GM19351 (cell line): ENCODE results near the gene CCDC85B.
"Not testable (repeated sequence)": the region's sequence is repeated elsewhere in the genome, so short reads cannot be mapped to it uniquely, and the experiment has no call there.

Source experiments
- ATAC-seq: cut with Tn5 transposase; IDR thresholded peaks from one replicate; pipeline ENCODE4 v1.9.1; 2021; ENCODE audit warnings: mild to moderate bottlenecking, moderate library complexity; ENCODE audit not compliant: unreplicated experiment

The CCDC85B gene

DNA sequence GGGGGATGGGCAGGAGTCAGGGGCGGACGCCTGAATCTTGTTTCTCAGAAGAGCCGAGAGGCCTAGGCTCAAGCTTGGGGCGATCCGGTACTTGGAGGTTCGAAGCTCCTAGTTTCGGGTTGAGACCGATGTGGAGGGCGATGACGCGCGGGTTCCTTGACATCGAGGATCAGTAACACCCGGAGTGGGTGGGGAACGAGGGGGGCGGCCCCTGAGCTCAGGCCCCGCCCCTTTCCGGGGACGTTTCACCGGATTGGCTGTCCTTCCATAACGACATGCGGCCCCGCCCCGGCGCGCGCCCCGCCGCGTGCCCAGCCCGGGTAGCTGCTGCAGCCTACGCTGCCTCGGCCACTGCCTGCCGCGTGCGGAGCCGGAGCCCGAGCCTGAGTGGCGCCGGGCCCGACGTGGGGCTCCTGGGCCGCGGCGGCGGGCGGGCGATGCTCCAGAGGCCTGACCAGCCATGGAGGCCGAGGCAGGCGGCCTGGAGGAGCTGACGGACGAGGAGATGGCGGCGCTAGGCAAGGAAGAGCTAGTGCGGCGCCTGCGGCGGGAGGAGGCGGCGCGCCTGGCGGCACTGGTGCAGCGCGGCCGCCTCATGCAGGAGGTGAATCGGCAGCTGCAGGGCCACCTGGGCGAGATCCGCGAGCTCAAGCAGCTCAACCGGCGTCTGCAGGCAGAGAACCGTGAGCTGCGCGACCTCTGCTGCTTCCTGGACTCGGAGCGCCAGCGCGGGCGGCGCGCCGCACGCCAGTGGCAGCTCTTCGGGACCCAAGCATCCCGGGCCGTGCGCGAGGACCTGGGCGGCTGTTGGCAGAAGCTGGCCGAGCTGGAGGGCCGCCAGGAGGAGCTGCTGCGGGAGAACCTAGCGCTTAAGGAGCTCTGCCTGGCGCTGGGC lies at the start of gene CCDC85B:
Gene CCDC85B (plus strand): TSS at position 350 of the 895 bp plus-strand sequence. CDS start 111 bp downstream, at position 461.
- ATAC-seq = no peak

DNA sequence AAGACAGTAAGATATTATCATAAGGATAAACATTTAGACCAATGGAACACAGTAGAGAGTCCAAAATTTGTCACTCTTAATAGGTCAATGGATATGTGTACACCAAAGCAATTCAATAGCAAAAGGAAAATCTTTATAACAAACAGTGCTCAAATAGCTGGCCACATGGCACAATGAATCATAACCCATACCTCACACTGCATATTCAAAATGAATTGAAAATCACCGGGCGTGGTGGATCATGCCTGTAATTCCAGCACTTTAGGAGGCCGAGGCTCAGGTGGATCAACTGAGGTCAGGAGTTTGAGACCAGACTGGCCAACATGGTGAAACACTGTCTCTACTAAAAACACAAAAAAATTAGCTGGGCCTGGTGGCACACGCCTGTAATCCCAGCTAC lies 48.3 kb upstream of the CCDC85B start:
- ATAC-seq = no peak

DNA sequence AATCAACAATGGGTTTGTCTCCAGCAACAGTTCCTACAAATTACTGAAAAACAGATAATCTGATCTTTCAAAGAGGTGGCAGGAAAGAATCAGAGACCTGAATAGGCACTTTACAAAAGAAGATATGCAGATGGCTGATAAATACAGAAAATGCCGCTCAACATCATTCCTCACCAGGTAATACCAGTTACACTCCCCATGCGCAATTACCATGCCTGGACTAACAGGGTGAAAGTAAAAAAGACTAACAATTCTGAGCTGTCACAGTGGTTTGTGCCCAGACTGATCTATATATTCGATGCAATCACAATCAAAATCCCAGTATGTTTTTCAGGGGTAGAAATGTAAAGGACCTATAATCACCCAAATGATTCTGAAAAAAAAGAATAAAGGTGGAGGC lies 46.7 kb upstream of the CCDC85B start:
- no peak for ATAC-seq

DNA sequence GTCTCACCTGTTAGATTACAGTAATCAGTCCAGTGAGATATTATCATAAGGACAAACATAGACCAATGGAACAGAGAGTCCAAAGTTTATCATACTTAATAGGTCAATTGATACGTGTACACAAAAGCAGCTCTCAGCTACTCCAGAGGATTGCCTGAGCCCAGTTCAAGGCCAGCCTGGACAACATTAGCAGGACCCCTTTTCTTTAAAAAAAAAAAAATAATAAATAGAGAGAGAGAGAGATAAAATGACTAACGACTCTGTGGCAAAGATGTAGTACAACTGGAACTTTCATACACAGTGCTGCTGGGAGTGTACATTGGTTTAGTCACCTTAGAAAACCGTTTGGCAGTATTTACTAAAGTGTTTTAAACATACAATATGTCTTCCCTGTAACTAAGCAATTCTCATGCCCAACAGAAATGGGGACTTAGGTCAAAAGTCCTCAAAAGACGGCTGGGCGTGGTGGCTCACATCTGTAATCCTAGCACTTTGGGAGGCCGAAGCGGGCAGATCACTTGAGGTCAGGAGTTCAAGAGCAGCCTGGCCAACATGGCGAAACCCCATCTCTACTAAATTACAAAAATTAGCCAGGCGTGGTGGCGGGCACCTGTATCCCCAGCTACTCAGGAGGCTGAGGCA lies 46.1 kb upstream of the CCDC85B start:
- ATAC-seq = no peak

DNA sequence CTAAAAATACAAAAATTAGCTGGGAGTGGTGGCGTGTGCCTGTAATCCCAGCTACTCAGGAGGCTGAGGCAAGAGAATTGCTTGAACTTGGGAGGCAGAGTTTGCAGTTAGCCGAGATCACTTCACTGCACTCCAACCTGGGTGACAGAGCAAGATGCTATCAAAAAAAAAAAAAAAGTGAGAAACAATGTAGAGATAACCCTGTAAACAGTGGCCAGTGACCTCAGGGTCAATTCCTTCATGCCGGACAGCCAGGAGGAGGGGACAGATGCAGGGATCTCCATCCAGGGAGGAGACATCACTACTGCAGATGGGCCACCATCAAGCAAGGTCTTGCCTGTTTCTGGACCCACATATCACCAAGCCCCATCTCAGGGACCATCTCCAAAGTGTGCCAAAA lies 42.7 kb upstream of the CCDC85B start:
- ATAC-seq = no peak

DNA sequence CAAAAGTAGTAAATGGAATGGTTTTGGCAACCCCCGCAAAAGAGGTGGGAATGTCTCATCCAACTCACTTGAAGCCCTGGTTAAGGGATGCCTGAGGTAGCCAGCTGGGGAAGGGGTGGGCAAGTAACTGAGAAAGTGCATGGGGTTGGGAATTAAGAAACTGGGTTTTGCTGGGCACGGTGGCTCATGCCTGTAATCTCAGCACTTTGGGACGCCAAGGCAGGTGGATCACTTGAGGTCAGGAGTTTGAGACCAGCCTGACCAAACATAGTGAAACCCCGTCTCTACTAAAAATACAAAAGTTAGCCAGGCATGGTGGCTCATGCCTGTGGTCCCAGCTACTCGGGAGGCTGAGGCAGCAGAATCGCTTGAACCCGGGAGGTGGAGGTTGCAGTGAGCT lies 41.8 kb upstream of the CCDC85B start:
- not testable (repeated sequence) for ATAC-seq

DNA sequence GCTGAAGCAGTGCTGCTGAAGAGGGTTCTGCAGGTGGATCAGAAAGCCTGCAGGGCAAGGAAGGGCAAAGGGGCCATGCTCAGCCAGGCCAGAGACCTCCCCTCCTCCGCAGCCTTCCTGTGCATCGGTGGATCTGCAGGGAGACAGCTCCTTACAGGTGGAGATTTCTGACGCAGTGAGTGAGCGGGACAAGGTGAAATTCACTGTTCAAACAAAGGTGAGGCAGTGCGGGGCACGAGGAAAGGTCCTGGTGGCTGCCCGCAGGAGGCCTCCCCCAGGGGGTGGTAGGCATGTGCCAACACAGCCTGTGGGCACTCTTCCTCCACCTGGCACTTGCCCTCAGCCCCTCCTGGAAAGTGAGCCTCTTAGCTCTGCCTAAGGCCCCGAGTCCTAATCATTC lies 41.1 kb upstream of the CCDC85B start:
- no peak for ATAC-seq

DNA sequence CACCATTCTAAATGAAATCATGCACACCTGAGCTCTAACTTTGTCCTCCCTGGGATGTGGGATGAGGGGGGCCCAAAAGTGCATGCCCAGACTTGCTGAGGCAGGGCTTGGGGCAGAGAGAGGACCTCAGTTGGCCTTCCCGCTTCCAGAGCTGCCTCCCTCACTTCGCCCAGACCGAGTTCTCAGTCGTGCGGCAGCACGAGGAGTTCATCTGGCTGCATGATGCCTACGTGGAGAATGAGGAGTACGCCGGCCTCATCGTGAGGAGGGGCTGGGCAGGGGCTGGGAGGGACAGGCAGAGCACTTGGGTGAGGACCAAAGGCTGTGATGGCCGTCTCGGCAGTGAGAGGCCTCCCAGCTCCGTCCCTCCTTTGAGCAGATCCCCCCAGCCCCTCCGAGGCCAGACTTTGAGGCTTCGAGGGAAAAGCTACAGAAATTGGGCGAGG lies 40.7 kb upstream of the CCDC85B start:
- no peak for ATAC-seq

DNA sequence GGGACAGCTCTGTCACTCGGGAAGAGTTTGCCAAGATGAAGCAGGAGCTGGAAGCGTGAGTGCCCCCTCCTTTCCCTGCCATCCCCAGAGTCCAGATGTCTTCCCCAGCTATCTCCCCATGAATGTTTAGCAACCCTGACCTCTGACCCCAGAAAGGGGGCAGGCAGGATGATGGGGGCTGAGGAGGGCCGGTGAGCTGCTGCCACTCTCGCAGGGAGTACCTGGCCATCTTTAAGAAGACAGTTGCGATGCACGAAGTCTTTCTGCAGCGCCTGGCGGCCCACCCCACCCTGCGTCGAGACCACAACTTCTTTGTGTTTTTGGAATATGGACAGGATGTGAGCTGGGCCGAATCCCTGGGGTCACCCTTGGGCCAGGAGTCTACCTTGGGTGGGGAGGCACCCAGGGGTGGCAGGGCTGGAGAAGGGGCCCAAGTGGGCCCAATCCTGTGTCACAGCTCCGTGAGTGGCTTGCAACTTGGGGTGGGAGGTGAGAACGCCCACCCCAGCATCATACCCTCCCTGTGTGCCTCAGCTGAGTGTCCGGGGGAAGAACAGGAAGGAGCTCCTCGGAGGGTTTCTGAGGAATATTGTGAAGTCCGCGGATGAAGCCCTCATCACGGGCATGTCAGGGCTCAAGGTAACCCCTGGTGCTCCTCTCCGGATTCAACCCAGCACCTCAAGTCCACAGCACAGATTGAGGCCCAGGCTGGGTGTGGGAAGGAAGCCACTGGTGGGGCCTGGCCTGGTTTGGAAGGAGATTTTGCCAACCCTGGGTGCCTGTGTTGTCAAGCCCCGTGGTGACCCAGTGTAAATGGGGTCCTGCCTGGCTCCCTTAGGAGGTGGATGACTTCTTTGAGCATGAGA lies 40.0 kb upstream of the CCDC85B start:
- no peak for ATAC-seq

DNA sequence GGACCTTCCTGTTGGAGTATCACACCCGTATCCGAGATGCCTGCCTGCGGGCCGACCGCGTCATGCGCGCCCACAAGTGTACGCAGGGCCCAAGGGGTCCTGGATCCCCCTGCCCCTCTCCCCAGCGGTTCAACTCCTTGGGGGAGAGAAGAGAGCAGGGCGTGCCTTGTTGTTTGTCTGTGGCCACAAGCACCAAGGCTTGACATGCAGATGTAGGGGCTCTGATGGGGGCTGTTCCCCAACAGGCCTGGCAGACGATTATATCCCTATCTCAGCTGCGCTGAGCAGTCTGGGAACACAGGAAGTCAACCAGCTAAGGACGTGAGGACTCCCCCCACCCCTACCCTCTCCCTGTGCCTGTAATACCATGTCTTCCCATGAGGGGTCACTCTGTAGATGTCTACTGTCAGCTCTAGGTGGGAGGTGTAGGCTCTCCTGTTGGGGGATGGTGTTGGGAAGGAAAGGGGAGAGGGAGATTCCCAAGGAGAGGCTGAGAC lies 39.3 kb upstream of the CCDC85B start:
- ATAC-seq = no peak

DNA sequence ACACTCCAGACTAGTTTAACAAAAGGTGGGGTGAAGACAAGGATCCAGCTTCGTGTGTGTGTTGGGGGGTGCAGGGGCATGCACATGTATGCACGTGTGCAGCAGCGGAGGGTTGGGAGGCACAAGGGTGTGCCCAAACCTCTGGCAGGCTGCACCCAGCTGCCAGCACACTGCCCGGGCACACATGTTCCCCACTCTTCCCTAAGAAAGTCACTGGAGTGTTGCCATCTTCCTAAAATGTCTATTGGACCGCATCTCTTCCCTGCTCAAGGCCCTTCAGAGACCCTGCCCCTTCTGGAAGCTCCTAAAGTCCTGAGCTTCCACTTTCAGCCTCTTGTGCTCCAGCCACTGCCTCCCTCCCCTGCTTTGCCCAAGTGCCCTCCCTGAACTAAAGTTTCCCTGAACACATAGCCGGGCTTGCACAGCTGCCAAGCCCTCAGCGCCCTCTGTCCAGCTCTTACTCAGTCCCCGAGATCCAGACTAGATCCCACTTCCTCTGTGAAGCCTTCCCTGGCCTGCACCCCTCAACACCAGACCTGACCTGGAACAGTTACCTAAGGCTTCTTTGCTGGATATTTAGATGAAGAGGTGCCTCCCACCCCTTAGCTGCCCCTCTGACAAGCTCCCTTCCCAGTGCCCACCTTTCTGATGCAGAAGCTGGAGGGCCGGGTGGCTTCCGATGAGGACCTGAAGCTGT lies 38.5 kb upstream of the CCDC85B start:
- no peak for ATAC-seq

DNA sequence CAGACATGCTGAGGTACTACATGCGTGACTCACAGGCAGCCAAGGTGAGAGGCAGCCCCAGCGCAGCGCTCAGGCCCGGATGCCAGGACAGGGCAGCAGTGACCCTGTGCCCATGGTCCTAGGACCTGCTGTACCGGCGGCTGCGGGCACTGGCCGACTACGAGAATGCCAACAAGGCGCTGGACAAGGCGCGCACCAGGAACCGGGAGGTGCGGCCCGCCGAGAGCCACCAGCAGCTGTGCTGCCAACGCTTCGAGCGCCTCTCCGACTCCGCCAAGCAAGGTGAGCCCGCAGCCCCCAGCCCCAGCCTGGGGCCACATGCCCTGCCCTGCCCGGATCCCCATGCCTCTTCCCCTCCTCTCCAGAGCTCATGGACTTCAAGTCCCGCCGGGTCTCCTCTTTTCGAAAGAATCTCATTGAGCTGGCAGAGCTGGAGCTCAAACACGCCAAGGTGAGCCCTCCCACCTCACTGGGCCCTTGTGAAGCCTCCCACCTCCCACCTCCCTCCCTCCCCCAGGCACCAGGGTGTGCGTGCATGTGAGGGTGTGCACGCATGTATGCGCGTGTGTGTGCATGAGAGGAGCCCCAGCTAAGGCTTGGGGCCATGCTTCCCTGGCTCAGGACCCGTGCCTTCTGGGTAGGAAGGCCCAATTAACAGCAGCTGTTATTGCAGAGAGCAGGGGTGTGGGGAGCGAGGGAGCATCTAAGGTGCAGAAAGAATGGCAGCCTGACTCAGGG lies 37.8 kb upstream of the CCDC85B start:
- ATAC-seq = no peak

DNA sequence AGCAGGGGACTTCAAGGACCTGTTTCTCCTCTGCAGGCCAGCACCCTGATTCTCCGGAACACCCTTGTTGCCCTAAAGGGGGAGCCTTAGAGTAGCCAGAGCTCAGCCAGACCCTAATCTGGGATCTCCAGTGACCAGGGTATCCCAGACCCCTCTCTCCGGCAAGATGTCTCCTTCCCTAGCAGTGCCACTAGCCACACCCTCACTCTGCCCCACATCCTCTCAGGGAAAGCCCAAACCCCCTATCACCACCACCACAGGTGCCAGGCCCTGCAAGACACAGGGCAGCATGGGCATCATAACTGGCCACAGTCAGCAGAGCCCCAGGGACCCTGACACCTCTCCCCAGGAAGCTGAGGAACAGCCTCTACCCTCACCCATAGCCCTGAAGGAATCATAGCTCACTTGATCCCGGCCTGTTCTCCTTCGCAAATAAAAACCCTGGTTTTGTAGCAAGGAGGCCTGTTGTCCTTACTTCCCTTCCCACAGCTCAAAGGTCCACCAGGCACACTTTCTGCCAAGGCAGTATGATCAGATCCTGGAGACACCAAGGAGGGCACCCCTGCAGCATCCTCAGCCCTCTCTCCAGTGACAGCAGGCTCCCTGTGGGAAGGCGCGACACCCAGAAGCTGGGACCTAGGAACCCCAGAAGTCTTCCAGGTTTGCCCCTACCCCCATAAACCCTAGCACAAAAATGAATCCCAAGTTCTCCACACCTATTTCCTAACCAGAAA lies 37.1 kb upstream of the CCDC85B start:
- ATAC-seq = no peak

DNA sequence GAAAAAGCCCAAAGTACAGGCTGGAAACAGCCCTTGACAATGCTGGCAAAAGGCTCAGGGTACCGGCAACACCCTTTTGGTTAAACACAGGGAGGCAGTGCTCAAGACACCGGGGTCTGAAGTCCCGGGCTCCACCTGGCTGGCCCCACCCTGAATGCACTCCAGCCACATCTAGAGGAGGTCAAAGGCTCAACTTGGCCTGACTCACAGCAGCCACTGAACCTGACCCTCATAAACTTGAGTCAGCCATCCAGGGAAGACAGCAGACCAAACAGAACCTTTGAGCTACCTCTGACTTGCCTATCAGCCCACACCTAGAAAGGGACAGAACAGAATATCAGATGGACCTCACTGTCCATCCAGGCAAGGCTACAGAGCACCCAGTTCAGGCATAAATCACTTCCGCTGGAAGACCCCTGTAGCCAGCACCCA lies 36.3 kb upstream of the CCDC85B start:
- no peak for ATAC-seq

DNA sequence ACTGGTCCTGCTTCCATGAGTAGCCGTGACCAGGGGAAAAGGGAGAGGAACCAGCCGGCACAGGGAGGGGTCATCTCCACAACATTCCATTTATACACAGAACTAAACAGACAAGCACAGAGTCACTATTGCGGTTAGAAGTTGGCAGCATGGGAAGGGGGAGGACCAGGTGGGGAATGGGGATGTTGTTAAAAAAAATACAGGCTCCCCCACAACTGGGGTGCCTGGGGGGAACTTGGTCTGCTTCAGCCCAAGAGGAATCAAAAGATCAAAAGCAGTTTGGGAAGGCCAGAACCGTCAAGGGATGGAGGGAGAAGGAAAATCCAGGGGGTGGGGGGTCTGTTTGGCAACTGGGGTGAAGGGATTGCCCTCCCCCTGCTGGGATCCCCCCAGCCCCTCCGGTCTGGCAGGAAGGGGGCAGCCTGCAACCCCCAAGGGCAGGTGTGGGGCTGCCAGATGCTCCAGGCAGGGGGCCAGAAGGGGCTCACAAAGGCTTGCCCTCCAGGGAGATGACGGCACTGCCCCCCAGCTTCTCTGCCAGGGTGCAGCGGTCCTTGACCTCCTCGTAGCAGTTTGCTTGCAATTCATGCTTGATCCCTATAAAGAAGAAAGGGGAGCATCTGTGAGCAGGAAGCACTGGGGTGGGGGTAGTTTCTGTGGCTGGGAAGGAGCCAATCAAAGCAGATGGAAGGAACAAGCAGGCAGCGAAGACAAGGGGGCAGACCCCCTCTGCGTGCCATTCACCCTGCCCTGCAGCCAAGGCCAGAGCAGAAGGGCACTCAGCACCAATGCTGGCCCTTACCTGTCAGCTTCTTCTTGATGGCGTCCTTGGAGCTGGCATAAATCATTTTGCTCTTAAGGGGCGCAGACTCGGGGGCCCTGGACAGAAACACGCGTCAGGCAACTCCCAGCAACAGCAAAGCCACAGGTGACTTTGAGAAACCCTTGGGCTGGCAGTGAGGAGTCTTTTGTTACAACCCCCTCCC lies 35.3 kb upstream of the CCDC85B start:
- no peak for ATAC-seq

DNA sequence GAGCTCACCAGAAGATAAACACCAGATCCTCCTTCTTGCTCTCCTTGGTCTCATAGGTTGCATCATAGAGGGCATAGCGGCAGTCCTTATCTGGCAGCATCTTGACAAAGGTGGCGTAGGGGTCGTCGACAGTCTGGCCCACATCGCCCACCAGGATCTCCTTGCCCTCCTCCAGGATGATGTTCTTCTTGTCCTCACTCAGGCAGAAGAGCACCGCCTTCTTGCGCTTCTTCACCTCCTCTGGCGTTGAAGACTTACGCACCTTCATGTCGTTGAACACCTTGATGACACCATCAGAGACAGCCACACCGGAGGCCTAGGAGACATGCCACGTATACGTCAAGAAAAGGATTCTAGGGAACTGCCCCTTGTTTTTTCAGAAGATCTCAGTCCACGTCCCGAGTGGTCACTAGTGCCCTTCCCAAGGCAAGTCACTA lies 34.5 kb upstream of the CCDC85B start:
- ATAC-seq = no peak

DNA sequence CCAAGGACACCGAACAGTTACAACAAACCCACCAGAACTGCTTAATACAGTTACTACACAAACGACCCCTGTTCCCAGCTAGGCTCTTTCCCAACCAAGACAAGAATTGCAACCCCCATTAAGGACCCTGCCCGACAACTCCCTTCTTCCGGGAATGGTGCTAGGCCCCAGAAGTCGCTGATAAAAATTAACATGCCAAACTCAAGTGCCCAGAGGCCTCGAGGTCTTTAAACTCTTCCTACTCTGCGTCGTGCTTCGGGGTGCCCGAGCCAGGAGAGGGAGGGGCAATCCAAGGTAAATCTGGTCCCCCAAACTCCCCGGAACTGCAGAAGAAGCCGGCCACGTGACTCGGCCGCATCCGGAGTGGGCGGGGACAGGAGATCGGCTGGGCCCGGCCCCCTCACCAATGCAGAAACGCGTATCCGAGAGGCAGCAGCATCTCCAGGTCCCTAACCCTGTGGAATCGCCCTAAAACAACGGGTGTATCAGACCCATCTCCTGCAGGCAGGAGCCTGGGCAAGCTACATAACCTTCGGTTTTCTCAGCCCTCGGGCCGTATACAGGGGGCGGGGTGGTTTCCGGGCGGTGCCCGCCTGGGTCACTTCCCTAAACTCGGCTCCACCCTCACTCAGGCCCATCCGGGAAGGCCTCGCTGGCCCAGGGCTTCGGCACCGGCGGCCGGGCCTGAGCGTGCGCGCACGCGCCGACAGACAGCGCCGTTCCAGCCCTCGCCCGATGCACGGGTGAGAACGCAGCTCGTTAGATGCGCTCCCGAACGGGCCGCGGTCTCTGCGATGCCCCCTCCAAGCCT lies 33.6 kb upstream of the CCDC85B start:
- ATAC-seq = no peak
